Body of pancreas (tissue), 4 donors: Measurements from ENCODE around the gene DARS1.

Source experiments
- CTCF ChIP-seq, 7 experiments: fragments of 450-650 bp in 4 of 7; fragments of 200-600 bp in 3 of 7; sonication (generic) in 3 of 7; IDR thresholded peaks; one replicate each; pipeline ENCODE4 v1.5.1; 2016 to 2019; ENCODE audit warnings: antibody characterized with exemption in 7 of 7
- POLR2A ChIP-seq, 3 donors: fragments of 450-650 bp; IDR thresholded peaks; one replicate each; pipeline ENCODE4 v1.6.1; 2016; ENCODE audit warnings: antibody characterized with exemption in 3 of 3, mild to moderate bottlenecking in 2 of 3

- TF ChIP-seq CTCF (IDR thresholded peaks at IDR 0.05): no peak
- no peak for TF ChIP-seq POLR2A (IDR thresholded peaks at IDR 0.05)
Observed at GRCh38 chr2:136001131-136001530, 15.7 kb upstream of the DARS1 start.
